ENCODE measurements around the gene NEK6.

- no peak for TF ChIP-seq CTCF (conservative IDR thresholded peaks at IDR 0.05)
- no peak for TF ChIP-seq ZFX (IDR thresholded peaks at IDR 0.05)
These were observed 21.9 kb downstream of the NEK6 start for GRCh38 chr9:124279531-124280175.

Data from C4-2B (cell line).